ENCODE results near the gene CDX2.
"Not testable (repeated sequence)": the region's sequence is repeated elsewhere in the genome, so short reads cannot be mapped to it uniquely, and the experiment has no call there.

The CDX2 gene

DNA sequence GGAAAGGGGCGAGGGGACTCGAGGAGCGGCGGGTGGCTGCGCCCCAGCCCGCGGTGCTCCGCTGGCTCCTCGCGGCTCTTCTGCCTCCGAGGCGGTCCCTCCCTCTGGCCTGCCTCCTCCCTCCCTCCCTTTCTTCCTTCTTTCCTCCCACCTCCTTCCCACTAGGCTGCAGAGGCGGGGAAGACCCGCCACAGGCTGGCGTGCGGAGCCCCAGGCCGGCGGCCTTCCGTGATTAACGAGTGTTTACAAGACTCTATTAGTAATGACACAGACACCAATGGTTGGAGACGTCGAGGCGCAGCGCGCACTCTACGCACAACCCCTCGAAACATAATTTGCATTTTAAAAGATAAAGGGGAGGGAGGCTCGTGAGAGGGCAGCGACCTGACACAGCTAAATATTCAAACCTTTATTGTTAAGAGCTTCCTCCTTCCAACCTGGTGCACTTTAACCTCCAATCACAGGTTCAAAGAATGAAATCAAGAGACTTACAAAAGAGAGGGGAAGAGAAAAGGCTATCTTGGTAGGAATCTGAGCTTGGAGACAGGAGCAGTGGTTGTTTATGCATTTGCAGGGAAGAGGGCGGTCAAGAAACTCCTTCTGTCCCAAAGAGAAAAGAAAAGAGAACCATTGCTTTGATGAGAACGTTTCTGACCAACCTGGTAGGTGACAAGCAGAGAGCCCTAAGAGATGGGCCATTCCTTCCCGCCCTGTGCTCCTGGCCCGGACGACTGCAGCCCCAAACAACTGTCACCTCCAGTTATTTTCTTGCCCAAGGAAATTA, at the start of gene CDX2:
Gene CDX2, minus strand, starts transcription at position 234 of the 784 bp plus-strand sequence. CDS start 309 bp downstream, outside the sequence.
- DNase-seq, result peak; percentile 42

GRCh38 chr13:28014301-28014700, 45.2 kb upstream of the CDX2 start:
- no peak for DNase-seq

DNA sequence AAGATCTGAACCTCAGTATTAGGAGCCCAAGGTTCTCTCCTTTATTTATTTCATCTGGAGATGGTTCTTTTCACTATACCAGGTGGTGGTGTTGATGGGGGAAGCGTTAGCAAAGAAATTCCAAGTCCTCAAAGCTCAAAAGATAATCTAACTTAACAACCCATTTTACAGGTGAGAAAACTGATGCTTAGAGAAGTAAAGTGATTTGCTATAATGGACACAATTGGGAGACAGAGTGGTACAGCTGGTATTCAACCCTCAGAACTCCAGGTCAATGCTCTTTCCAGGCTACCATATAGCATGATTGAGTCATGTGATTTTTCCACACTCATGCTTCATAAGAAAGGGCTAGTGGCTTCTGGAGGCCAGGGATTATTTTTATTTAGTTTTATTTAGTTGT, 44.4 kb upstream of the CDX2 start:
- no peak for DNase-seq

- no peak for DNase-seq
Measured at GRCh38 chr13:28012896-28013295, 43.8 kb upstream of the CDX2 start.

DNA sequence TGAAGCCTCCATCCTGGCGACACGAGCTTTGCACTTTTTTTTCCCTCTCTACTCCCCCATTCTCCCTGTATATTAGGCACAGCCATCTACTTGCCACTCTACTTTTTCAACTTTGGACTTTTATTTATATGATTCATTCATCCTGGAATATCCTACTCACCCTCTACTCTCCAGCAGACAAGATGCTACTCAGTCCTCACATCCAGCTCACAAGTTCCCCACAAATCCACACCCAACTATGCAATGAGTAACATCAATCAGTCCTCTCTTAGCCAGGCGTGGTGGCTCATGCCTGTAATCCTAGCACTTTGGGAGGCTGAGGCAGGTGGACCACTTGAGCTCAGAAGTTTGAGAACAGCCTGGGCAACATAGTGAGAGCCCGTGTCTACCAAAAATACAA, 43.3 kb upstream of the CDX2 start:
- DNase-seq, result no peak

GRCh38 chr13:28010046-28010445, 40.9 kb upstream of the CDX2 start:
- no peak for DNase-seq

DNA sequence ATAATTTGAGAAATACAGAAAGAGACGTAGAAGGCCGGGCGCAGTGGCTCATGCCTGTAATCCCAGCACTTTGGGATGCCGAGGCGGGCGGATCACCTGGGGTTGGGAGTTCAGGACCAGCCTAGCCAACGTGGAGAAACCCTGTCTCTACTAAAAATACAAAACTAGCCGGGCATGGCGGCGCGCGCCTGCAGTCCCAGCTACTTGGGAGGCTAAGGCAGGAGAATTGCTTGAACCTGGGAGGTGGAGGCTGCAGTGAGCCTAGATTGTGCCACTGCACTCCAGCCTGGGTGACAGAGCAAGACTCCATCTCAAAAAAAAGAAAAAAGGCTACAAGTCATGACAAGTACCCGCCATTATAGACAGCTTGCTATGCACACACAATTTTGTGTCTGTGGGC, 35.9 kb upstream of the CDX2 start:
- DNase-seq, result not testable (repeated sequence)

DNA sequence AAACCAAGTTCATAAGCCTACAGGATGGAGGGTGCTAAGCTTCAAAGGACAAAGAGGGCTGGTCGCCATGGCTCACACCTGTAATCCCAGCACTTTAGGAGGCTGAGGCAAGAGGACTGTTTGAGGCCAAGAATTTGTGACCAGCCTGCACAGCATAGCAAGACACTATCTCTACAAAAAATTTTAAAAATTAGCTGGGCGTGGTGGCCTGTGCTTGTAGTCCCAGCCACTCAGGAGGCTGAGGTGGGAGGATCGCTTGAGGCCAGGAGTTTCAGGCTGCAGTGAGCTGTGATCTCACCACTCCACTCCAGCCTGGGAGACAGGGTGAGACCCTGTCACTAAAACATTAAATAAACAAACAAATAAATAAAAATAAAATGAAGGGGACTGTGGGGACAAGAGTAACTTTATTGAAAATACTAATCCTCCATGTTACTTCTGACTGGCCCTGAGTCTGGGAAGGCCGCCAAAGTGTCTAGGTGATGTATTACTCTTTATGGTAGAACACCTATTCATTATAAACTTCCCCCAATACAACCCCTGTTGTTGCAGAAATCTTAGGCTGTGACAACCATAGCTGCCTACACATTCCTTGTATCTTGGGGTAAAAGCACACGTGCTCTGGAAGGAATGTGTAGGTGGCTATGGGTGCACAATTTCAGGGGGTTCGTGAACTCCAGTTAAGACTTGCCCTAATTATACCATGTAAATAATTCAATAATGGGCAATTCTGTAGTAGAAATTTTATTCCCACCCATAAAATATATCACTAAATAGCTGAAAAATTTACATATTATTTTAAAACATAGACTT, 34.0 kb upstream of the CDX2 start:
- DNase-seq, result no peak

GRCh38 chr13:28001837-28002473, 32.8 kb upstream of the CDX2 start:
- DNase-seq, result no peak

DNA sequence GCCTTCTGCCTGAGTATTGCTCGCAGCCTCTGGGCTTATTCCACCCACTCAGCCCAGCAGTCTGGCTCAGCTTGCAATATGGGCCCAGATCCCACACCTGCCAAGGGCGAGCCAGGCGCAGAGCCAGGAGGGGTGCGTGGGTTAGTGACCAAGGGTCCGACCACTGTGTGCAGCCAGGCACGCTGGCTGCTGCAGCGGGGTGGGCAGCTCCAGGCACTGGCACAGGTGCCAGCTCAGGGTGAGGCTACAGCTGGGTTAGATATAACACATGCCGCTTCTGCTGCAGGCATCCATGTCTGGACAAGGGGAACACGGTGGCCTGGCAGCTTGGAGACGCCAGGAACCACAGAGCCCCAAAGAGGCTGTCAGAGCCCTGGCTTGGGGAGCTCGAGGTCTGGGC, 31.9 kb upstream of the CDX2 start:
- no peak for DNase-seq

DNA sequence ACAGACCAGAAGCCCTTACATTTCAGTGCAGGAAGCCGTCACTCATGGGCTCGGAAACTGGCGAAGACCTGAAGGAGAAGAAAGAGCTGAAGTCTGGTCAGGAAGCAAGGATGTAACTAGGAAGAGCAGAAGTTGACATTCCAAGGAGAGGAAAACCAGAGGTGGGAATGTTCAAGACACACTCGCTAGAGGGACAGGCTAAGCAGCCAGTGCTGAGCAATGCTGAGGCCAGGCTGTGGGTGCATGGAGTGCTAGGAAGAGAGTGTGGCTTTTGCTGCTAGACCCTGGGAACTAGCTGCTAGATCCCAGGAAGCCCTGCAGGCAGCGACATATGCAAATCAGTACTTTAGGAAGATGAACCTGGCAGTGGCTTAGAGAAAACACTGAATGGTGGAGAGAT, 31.5 kb upstream of the CDX2 start:
- DNase-seq, result peak; percentile 9

DNA sequence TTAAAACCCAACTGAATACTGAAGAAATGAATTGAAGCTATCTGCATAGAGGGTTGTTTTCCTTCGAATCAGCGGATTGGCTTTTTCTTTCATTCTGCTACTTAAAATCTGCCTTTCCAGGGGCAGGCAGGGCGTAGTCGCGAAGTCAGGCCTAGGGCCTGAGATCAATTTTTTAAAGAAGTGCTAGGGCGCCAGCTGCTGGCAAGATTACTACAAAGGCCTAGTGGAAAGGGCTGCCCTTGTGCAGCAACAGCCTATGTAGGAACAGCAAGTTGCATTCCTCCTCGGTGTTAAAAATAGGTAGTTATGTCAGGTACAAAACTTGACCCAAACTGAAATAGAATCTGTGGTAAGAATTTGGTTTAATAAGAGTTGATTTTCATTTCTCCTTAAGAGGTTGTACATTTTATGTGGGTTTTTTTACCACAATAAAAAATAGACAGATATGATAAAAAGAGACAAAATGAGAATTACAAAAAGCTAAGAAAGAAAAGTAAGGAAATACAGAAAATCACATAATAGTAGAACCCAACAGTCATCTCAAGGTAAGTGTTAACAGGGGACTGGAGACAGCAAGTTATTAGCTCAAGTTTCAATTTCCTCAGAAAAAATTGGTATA, 28.9 kb upstream of the CDX2 start:
- DNase-seq, result peak; percentile 3

- no peak for DNase-seq
Measured at GRCh38 chr13:27991881-27992280, 22.8 kb upstream of the CDX2 start.

DNA sequence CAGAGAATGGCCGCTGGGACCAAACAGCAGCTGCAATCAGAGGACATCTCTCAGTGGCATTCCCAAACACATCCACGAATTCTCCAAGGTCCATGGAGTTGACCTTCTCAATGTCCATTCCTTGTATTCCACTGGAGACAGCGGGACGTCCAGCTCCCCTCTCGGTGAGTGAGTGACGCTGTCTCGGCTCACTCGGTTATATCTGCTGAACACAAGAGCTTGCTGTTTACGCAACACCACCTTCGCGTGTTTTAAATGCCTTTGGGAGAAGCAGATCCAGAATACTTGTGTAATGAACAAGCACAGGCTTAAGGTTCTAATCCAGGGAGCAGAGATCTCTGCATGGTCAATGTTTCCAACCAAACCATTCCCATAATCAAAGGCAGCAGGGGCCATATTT, 19.4 kb upstream of the CDX2 start, which contains the start of gene URAD:
Gene URAD, minus strand, starts transcription at position 174 of the 400 bp plus-strand sequence. Its CDS starts 56 bp downstream, at position 118.
- no peak for DNase-seq

GRCh38 chr13:27985600-27985999, 16.5 kb upstream of the CDX2 start:
- no peak for DNase-seq

- DNase-seq, result no peak
Measured at GRCh38 chr13:27982361-27982760, 13.2 kb upstream of the CDX2 start.

DNA sequence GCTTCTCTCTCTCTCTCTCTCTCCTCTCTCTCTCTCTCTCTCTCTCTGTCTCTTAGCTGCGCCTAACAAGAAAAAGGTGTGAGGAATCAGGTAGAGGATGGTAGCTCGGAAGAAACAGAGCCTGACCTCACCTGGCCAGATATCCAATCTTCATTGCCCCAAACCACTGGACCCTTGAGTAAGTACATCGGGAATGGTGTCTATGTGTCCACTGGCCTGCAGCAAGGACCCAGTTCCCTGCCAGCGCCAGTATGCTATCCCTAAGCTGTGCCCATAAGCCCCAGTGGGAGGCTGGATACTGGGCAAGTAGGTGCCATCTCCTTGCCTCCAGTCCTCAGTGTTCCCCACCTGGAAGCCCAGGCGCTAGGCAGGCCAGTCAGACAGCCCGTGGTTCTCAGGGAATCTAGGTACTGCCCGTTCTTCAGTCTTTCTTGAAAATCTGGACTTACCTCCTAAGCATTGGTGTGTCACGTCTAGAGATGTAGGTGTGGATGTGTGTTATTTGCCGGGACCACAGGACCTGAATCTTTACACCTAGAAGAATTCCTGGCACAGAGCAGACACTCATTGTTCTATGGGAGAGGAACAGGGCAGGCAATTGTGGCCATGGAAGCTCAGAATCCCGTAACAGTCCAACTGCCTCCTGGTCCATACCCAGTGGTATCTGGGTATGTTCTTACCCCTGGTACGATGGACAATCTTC, 12.0 kb upstream of the CDX2 start:
- no peak for DNase-seq

DNA sequence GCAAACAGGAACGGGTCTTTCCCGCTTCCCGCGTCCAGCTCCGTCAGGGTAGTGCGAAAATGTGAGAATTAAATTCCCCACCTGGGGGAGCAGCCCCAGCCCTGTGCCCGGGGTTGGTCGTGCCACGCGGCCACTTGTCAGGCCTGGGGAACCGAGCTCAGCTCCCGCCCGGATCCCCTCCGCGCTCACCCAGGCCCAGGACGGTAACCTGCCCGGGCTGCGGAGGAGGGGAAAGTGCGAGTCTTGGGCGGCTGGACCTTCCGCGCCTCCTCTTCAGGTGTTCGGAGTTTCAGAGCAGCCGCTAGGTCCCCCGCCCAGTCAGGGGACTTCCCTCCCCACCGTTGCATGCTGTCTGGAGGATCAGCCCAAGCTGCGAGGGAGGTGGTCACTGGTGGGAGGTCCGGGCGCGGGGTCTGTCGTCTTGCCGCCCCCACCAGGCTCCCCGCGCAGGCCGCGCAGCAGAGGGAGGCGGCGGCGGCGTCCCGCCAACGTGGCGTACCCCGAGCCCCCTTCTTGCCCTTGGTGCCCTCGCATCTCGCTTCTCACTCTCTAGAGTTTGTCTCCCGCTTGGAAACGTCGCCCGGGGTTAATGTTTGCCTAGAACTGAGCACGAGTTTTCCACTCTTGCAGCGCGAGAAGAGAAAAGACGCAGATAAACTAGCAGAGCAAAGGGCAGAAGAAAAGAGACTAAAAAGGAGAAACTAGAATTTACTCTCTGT, 11.3 kb upstream of the CDX2 start:
- DNase-seq, result no peak

- no peak for DNase-seq
Measured at GRCh38 chr13:27979765-27980279, 10.7 kb upstream of the CDX2 start.

GRCh38 chr13:27979001-27979643, 10.0 kb upstream of the CDX2 start:
- no peak for DNase-seq
